Neuronal stem cell (in vitro differentiated cells): ENCODE measurements around the gene KCNA2.

Experiments used
- DNase-seq: peaks from one replicate; pipeline ENCODE4 v3.0.0-alpha.2; 2013; ENCODE audit warnings: low spot score
- H2AFZ ChIP-seq: one replicate; pipeline ENCODE4 v1.6.1; 2013; ENCODE audit warnings: mild to moderate bottlenecking, low read length, inconsistent platforms
- H2AK5ac ChIP-seq: 2 replicates; pipeline ENCODE4 v1.6.1; 2013; ENCODE audit warnings: low read depth, mild to moderate bottlenecking, inconsistent platforms, low read length, moderate library complexity, mixed read lengths
- H2BK120ac ChIP-seq: 2 replicates; pipeline ENCODE4 v1.6.1; 2013; ENCODE audit warnings: low read depth, mild to moderate bottlenecking, inconsistent platforms, low read length, moderate library complexity, mixed read lengths
- H2BK12ac ChIP-seq: one replicate; pipeline ENCODE4 v1.6.1; 2013; ENCODE audit warnings: low read length, inconsistent platforms
- H2BK15ac ChIP-seq: 2 replicates; pipeline ENCODE4 v1.6.1; 2013; ENCODE audit warnings: mild to moderate bottlenecking, low read length, inconsistent platforms, mixed read lengths
- H2BK5ac ChIP-seq: one replicate; pipeline ENCODE4 v1.6.1; 2013; ENCODE audit warnings: inconsistent platforms, mild to moderate bottlenecking, low read length, moderate library complexity
- H3K14ac ChIP-seq: one replicate; pipeline ENCODE4 v1.6.1; 2013; ENCODE audit warnings: low read length, inconsistent platforms
- H3K18ac ChIP-seq: 2 replicates; pipeline ENCODE4 v1.6.1; 2013; ENCODE audit warnings: low read length, inconsistent platforms
- H3K23ac ChIP-seq: 2 replicates; pipeline ENCODE4 v1.6.1; 2013; ENCODE audit warnings: low read depth, mild to moderate bottlenecking, mixed read lengths, low read length, inconsistent platforms; ENCODE audit not compliant: poor library complexity
- H3K27ac ChIP-seq: replicated peaks from 3 replicates; pipeline ENCODE4 v1.5.1; 2013; ENCODE audit warnings: low read length, inconsistent platforms
- H3K27me3 ChIP-seq, 3 experiments: 2 replicates each; pipeline ENCODE4 v1.6.1; 2013; ENCODE audit warnings: low read length in 3 of 3, mild to moderate bottlenecking in 2 of 3, inconsistent platforms in 1 of 3, low read depth in 1 of 3, mixed read lengths in 1 of 3, moderate library complexity in 1 of 3; ENCODE audit not compliant: control insufficient read depth in 3 of 3, insufficient read depth in 3 of 3
- H3K36me3 ChIP-seq, 2 donors: replicated peaks in 1 of 2; 2 replicates each; pipeline ENCODE4 v1.6.1; 2013; ENCODE audit warnings: low read length in 2 of 2; ENCODE audit not compliant: control insufficient read depth in 2 of 2, insufficient read depth in 2 of 2
- H3K4ac ChIP-seq: 2 replicates; pipeline ENCODE4 v1.6.1; 2013; ENCODE audit warnings: inconsistent platforms, mild to moderate bottlenecking, low read length, moderate library complexity
- H3K4me1 ChIP-seq, 2 donors: 1 replicate in 1 of 2; 2 replicates in 1 of 2; pipeline ENCODE4 v1.6.1; 2013; ENCODE audit warnings: low read length in 2 of 2, low read depth in 1 of 2; ENCODE audit not compliant: control insufficient read depth in 2 of 2, insufficient read depth in 1 of 2
- H3K4me2 ChIP-seq: one replicate; pipeline ENCODE4 v1.6.1; 2013; ENCODE audit warnings: mild to moderate bottlenecking, low read length, inconsistent platforms; ENCODE audit not compliant: insufficient read depth, poor library complexity, severe bottlenecking
- H3K4me3 ChIP-seq, 2 donors: 2 replicates each; pipeline ENCODE4 v1.5.1; 2013; ENCODE audit warnings: low read length in 2 of 2, mild to moderate bottlenecking in 2 of 2, inconsistent platforms in 1 of 2, moderate library complexity in 1 of 2
- H3K79me1 ChIP-seq: one replicate; pipeline ENCODE4 v1.6.1; 2013; ENCODE audit warnings: low read depth, mild to moderate bottlenecking, inconsistent platforms, low read length, moderate library complexity
- H3K9ac ChIP-seq: one replicate; pipeline ENCODE4 v1.6.1; 2013; ENCODE audit warnings: mild to moderate bottlenecking, low read depth, low read length, inconsistent platforms; ENCODE audit not compliant: poor library complexity
- H3K9me3 ChIP-seq, 2 donors: replicated peaks in 1 of 2; 2 replicates each; pipeline versions ENCODE3 to v1.6.1; 2013; ENCODE audit warnings: low read length in 2 of 2, mild to moderate bottlenecking in 2 of 2, inconsistent platforms in 1 of 2, low read depth in 1 of 2, mixed read lengths in 1 of 2, moderate library complexity in 1 of 2; ENCODE audit not compliant: control insufficient read depth in 2 of 2, insufficient read depth in 1 of 2
- H4K8ac ChIP-seq: one replicate; pipeline ENCODE4 v1.6.1; 2013; ENCODE audit warnings: low read depth, mild to moderate bottlenecking, inconsistent platforms, low read length, moderate library complexity
- H4K91ac ChIP-seq: one replicate; pipeline ENCODE4 v1.6.1; 2013; ENCODE audit warnings: low read length, low read depth, mild to moderate bottlenecking, inconsistent platforms; ENCODE audit not compliant: poor library complexity
- WGBS, 2 donors: extraction: QIAGEN DNeasy Blood & Tissue Kit; methylation state at CpG; one replicate each; pipeline ENCODE4 v1.1.7; 2013; ENCODE audit warnings: missing lambda C conversion rate in 2 of 2, mixed read lengths in 1 of 2; ENCODE audit not compliant: insufficient read length in 2 of 2, insufficient replicate concordance in 1 of 2; ENCODE audit errors: extremely low coverage in 2 of 2; 5-methylcytosine and 5-hydroxymethylcytosine counted together

Gene KCNA2

DNA sequence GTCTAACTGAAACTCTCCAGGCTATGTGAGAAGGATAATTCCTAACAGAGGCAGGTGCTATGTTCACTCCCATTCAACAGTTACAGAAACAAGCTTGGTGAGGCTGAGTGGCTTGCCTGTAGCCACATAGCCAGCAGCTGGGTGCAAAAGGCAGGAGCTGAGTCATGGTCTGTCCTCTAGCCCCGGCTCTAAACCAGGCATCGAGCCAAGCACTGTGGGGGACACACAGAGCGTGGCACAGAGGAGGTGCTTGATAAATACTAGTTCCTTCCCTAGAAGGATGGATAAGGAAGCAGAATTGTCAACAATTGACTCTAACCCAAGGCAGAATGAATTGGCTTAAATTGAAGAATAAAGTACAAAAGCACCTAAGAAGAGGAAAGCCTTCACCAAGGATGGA, 10.4 kb upstream of the KCNA2 start:
- Histone ChIP-seq H4K91ac (no peak overlapping the region), H3K9me3 (no peaks in the 10 kb centered on the region), H3K4ac (no peak overlapping the region), H4K8ac (no peak overlapping the region), H2BK15ac (no peak overlapping the region), H3K14ac (no peak overlapping the region), H2AK5ac (no peak overlapping the region), H2BK12ac (no peak overlapping the region), H3K4me2 (no peak overlapping the region), H3K36me3 (no peaks in the 10 kb centered on the region), H3K27ac (no peak overlapping the region), H3K23ac (no peak overlapping the region), H3K27me3 (peaks cover 0 to 67% (median 14%) of the 10 kb centered on the region in 3 experiments), H2BK5ac (no peak overlapping the region), H2BK120ac (no peak overlapping the region), H3K4me3 (no peak overlapping the region), H3K4me1 (peaks cover 0 to 7% of the 10 kb centered on the region in 2 donors), H3K9ac (no peak overlapping the region), H3K18ac (no peak overlapping the region), H3K79me1 (no peaks in the 10 kb centered on the region), H2AFZ (no peak overlapping the region)
- DNase-seq, result no peak
- no CpG with 5 or more reads among the region's 3 CpGs for WGBS, 2 donors

- H3K23ac ChIP-seq, result no peak overlapping the region
- no peak overlapping the region for H2AFZ ChIP-seq
- no peak overlapping the region for H2AK5ac ChIP-seq
- DNase-seq, result peak; percentile 63
- H3K79me1 ChIP-seq, result no peaks in the 10 kb centered on the region
- H3K27me3 ChIP-seq, result peaks cover 0 to 67% (median 12%) of the 10 kb centered on the region in 3 experiments
- no peak overlapping the region for H3K27ac ChIP-seq
- no peak overlapping the region for H3K18ac ChIP-seq
- H3K4me2 ChIP-seq, result no peak overlapping the region
- no peaks in the 10 kb centered on the region for H3K36me3 ChIP-seq
- no peak overlapping the region for H4K8ac ChIP-seq
- no peak overlapping the region for H3K9ac ChIP-seq
- no peak overlapping the region for H3K4ac ChIP-seq
- no peaks in the 10 kb centered on the region for H3K9me3 ChIP-seq
- no peak overlapping the region for H3K4me3 ChIP-seq
- no peak overlapping the region for H3K14ac ChIP-seq
- H3K4me1 ChIP-seq, result peaks cover 0 to 7% of the 10 kb centered on the region in 2 donors
- no peak overlapping the region for H2BK12ac ChIP-seq
- no peak overlapping the region for H2BK5ac ChIP-seq
- no peak overlapping the region for H2BK15ac ChIP-seq
- no peak overlapping the region for H2BK120ac ChIP-seq
- no peak overlapping the region for H4K91ac ChIP-seq
- no CpG with 5 or more reads among the region's 9 CpGs for WGBS, 2 donors
Measured at GRCh38 chr1:110615548-110616130, 9.5 kb upstream of the KCNA2 start.

GRCh38 chr1:110612060-110612745, 6.0 kb upstream of the KCNA2 start:
- Histone ChIP-seq H2AK5ac (no peak overlapping the region), H3K4ac (no peak overlapping the region), H3K79me1 (no peaks in the 10 kb centered on the region), H2BK12ac (no peak overlapping the region), H3K9me3 (no peaks in the 10 kb centered on the region), H3K36me3 (no peaks in the 10 kb centered on the region), H3K18ac (no peak overlapping the region), H3K14ac (no peak overlapping the region), H2AFZ (no peak overlapping the region), H3K27ac (no peak overlapping the region), H3K9ac (no peak overlapping the region), H3K23ac (no peak overlapping the region), H2BK5ac (no peak overlapping the region), H3K4me2 (no peak overlapping the region), H4K91ac (no peak overlapping the region), H2BK15ac (no peak overlapping the region), H2BK120ac (no peak overlapping the region), H4K8ac (no peak overlapping the region), H3K4me1 (peaks cover 0 to 2% of the 10 kb centered on the region in 2 donors), H3K4me3 (no peak overlapping the region), H3K27me3 (peaks cover 10 to 86% (median 31%) of the 10 kb centered on the region in 3 experiments)
- DNase-seq, result no peak
- WGBS, 2 donors, result no CpG with 5 or more reads among the region's 10 CpGs

DNA sequence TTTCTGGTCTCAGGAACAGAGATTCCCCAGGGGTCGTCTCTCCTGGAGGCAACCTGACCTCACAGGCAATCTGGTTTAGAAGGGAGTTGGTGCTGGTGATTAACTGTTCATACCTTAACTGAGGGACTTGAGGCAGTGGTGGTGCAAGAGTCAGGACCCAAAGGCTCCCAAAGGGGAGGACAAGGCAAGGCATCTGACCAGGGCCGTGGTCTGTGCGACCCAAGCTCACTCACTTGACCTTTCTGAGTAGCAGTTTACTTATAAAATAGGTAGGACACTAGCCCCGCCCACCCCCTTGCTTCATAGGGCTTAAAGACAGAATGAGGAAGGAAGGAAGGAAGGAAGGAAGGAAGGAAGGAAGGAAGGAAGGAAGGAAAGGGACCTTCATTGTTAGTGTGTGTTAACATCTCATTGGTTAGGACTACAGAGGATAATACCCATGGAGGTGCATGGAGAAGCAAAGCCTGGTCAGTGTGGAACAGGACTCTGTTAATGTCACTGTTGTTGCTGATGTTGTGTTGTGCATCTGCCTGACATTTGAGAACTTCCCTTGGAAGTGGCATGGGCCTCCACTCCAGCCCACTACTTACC, 4.6 kb upstream of the KCNA2 start:
- no peak overlapping the region for H2BK120ac ChIP-seq
- H3K4me1 ChIP-seq, result peaks cover 5 to 11% of the 10 kb centered on the region in 2 donors
- H4K91ac ChIP-seq, result no peak overlapping the region
- H3K79me1 ChIP-seq, result no peaks in the 10 kb centered on the region
- H3K4ac ChIP-seq, result no peak overlapping the region
- WGBS, 2 donors, result no CpG with 5 or more reads among the region's 4 CpGs
- H3K14ac ChIP-seq, result no peak overlapping the region
- H3K9ac ChIP-seq, result no peak overlapping the region
- H2BK12ac ChIP-seq, result no peak overlapping the region
- no peak overlapping the region for H3K4me3 ChIP-seq
- no peak overlapping the region for H2BK5ac ChIP-seq
- H3K23ac ChIP-seq, result no peak overlapping the region
- H3K9me3 ChIP-seq, result no peaks in the 10 kb centered on the region
- no peaks in the 10 kb centered on the region for H3K36me3 ChIP-seq
- H3K18ac ChIP-seq, result no peak overlapping the region
- no peak overlapping the region for H2AFZ ChIP-seq
- no peak overlapping the region for H2AK5ac ChIP-seq
- no peak for DNase-seq
- H3K27me3 ChIP-seq, result peaks cover 15 to 91% (median 45%) of the 10 kb centered on the region in 3 experiments
- no peak overlapping the region for H3K4me2 ChIP-seq
- no peak overlapping the region for H4K8ac ChIP-seq
- H2BK15ac ChIP-seq, result no peak overlapping the region
- no peak overlapping the region for H3K27ac ChIP-seq
